Measurements from ENCODE around the gene RPRD1B.
"Not testable (repeated sequence)": the region's sequence is repeated elsewhere in the genome, so short reads cannot be mapped to it uniquely, and the experiment has no call there.

The RPRD1B gene

DNA sequence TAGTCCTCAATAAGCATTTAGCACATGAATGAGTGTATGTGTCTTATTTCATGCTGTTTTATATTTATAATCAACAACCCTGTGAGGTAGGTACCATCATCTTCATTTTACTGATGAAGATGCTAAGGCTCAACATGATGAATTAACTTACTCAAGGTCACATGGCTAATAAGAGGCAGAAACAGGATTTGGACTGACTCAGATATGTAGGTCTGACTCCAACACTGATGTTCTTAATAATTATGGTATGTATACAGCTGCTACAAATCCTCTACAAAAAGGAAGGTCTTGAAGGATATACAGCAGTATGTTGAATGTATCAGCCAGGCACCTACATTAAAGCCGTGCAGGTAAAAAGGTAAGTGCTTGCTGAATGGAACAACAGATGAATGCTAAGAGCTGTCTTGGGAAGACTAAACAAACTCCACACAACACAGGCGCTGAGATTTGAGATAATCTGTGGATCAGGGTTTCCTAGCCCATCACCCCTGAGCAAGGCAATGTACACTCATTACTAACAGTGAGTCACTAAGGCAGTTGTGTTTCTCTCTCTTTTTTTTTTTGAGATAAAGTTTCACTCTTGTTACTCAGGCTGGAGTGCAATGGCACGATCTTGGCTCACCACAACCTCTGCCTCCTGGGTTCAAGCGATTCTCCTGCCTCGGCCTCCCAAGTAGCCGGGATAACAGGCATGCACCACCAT lies 32.2 kb upstream of the RPRD1B start:
- DNase-seq (ENCODE audit: low read depth in 1 of 2, low spot score in 1 of 2): no peak

- DNase-seq (ENCODE audit: low read depth in 1 of 2, low spot score in 1 of 2): no peak
Observed at GRCh38 chr20:38001981-38002380, 31.6 kb upstream of the RPRD1B start.

DNA sequence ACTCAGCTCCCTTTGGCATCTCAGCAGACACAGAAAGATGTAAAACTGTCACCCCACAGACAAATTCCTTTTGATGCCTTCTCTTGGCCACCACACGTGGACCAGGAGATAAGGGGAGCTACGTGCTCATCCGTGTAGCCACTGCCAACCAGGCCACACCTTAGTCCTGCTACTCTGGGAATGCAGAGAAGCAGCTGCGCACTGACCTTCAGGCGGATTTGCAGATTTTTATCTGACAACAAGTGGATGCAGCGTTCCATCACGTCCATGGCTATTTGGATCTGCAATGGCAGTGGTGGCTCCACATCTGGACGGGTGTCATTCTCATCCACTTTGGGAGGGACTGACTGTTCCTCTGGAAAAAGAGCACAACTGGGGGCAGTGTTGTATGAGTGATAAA lies 31.1 kb upstream of the RPRD1B start:
- DNase-seq (ENCODE audit: low read depth in 1 of 2, low spot score in 1 of 2): no peak

GRCh38 chr20:38004416-38004815 lies 29.1 kb upstream of the RPRD1B start:
- DNase-seq (ENCODE audit: low read depth in 1 of 2, low spot score in 1 of 2): no peak

- no peak for DNase-seq (ENCODE audit: low read depth in 1 of 2, low spot score in 1 of 2)
Observed at GRCh38 chr20:38005903-38006302, 27.6 kb upstream of the RPRD1B start.

DNA sequence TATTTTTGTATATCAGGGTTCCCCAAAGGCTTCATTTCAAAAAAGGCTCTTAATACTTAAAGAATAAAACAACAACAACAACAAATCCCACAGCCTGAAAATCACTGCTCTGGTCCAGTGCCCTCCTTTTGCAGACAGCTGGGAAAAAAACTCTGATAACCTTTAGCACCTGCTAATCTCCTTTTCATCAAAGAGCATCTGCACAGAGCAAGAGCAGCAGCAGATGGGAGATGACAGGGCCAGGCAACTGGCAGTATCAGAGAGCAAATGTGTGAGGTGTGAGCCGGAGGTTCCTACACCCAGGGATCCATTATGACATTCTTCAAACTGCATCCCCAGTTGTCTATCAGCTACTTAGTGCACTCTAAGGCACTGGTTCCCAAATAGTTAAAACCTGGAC lies 26.0 kb upstream of the RPRD1B start:
- no peak for DNase-seq (ENCODE audit: low read depth in 1 of 2, low spot score in 1 of 2)

DNA sequence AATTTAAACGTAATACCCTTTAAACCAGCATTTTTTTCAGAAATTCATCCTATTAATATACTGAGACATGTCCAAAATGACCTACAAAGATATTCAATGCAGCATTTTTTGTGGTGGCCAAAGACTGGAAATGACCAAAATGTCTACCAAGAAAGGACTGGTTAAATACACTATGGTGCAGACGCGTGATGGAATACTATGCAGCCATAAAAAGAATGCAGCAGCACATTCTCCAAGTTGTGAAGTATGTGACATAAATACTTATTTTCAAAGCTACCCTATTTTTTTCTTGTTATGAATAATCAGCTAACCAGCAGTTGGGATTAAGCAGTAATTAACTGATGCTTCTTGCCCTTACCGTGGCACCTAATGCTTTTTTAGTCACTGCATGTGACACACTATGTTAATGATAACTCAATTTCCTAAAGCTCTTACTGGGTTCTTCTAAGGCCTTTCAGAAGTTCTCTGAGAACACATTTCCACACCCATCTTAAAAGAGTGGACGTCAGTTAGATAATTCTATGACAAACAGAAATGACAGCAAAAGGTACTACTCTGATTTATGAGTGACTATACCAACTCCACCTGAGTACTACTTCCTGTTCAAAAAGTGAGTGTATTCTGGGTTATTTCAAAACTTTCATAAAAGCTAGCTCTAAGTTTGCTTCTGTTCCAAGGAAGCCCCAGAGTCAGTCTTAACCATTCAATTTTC lies 25.2 kb upstream of the RPRD1B start:
- no peak for DNase-seq (ENCODE audit: low read depth in 1 of 2, low spot score in 1 of 2)

- DNase-seq (ENCODE audit: low read depth in 1 of 2, low spot score in 1 of 2): not testable (repeated sequence)
Observed at GRCh38 chr20:38009416-38009815, 24.1 kb upstream of the RPRD1B start.

- no peak for DNase-seq (ENCODE audit: low read depth in 1 of 2, low spot score in 1 of 2)
Observed at GRCh38 chr20:38011696-38012095, 21.9 kb upstream of the RPRD1B start.

- DNase-seq (ENCODE audit: low read depth in 1 of 2, low spot score in 1 of 2): no peak
Observed at GRCh38 chr20:38012332-38012731, 21.2 kb upstream of the RPRD1B start.

- no peak for DNase-seq (ENCODE audit: low read depth in 1 of 2, low spot score in 1 of 2)
Observed at GRCh38 chr20:38013887-38014286, 19.7 kb upstream of the RPRD1B start.

DNA sequence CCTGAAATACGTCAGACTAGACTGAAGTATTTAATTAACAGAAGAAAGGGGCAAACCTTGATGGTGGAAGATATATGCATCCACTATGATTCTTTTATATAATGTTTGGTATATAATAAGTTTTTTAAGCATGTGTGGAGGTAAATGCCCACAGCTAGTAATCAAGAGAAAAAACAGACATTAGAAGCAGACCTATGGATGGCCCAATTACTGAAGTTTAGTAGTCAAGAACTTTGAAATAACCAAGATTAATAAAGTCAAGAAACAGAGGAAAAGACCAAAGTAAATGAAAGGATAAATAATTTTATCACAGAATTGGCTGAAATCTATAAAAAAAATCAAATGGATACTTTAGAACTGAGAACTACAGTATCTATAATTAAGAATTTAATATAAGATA lies 15.6 kb upstream of the RPRD1B start:
- no peak for DNase-seq (ENCODE audit: low read depth in 1 of 2, low spot score in 1 of 2)

DNA sequence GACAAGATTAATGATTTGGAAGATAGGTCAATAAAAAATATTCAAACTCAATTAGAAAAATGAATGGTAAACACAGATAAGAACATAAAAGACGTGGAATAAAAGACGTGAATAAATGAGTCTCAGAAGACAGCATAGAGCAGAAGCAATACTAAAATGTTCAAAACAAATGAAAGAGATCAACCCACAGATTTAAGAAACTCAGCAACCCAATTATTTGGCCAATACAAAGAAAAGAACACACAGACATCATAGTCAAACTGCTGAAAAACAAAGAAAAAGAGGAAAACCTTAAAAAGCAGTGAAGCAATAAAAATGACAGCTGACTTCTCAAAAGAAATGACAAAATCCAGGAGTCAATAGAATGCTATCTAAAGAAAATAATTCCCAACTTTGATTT lies 15.2 kb upstream of the RPRD1B start:
- DNase-seq (ENCODE audit: low read depth in 1 of 2, low spot score in 1 of 2): no peak

GRCh38 chr20:38021087-38021772 lies 12.3 kb upstream of the RPRD1B start:
- DNase-seq (ENCODE audit: low read depth in 1 of 2, low spot score in 1 of 2): no peak

DNA sequence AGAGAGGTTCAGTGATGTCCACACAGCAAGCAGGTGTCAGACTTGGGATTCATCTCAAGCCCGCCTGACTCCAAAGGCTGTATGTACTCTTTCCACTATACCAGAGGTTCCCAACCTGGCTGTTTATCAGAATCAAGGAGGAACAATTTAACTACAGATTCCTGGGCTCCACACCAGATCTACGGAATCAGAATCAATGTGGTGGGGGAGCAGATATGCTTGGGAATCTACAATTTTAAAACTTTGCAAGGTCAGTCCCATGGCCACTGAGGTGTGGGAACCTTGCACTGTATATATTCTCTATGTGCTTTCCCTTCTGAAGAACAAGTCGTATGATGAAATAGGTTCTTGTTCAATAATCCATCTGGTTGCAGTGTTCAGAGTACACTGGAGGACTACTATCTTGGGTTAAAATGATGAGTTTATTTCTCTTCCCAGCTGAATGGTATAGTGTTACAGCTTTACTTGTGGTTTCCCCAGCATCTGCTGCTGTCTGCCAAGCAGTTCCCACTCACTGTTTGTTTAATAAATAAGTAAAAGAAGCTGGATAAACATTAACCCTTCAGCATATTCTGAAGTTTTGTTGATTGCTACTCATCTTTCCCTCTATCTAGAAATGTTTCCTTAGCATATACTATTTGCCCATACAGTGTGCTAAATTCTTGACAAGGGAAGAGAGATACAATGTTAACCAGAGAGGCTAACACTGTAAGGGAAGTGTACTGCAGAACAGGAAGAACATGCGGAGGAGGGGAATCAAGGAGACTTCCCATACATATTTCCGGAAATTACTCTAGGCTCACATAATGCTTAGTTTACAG lies 10.2 kb upstream of the RPRD1B start:
- no peak for DNase-seq (ENCODE audit: low read depth in 1 of 2, low spot score in 1 of 2)

- no peak for DNase-seq (ENCODE audit: low read depth in 1 of 2, low spot score in 1 of 2)
Observed at GRCh38 chr20:38024496-38024895, 9.1 kb upstream of the RPRD1B start.

DNA sequence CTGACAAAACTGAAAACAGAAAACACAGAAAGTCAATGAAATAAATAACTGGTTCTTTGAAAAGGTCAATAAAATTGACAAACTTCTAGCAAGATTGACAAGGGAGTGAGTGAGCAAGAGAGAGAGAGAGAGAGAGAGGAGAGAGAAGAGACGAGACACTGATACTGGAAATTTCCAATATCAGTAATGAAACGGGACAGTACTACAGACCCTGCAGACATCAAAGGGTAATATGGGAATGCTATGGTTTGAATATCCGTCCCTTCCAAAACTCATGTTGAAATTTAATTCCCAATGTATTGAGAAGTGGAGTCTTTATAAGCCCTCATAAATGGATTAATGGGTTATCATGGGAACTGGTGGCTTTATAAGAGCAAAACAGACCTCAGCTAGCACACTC lies 4.1 kb upstream of the RPRD1B start:
- DNase-seq (ENCODE audit: low read depth in 1 of 2, low spot score in 1 of 2): no peak

GRCh38 chr20:38031957-38032356 lies 1.6 kb upstream of the RPRD1B start:
- DNase-seq (ENCODE audit: low read depth in 1 of 2, low spot score in 1 of 2): no peak

DNA sequence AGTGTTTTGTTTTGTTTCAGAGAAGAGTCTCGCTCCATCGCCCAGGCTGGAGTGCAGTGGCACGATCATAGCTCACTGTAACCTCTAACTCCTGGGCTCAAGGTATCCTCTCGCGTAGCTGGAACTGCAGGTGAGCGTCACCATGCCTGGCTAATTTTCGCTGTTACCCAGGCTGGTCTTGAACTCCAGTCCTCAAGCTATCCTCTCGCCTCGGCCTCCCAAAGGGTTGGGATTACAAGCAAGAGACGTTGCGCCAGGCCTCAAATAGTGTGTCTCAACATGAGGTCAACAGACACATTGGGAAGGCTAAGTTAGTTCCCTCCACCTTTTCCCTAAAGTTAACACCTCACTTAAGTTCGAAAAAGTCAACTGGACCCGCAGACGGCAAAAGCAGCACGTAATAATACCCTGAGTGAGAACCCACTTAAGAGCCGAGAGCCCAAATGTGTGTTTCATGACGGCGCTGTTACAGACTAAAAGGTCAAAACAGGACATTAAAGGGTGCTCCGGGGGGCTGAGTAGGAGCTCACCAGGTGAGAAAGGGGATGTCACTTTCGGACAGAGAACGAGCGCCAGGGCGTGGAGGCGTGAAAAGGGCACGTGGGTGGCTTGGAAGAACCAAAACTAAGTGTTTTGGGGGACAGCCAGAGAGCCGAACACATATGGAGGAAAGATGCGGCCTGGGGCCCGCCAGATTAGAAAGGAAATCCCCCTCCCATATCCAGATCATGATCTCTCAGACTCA lies 789 bp upstream of the RPRD1B start:
- peak in 1 of 2 donors; percentile 19 for DNase-seq (ENCODE audit: low read depth in 1 of 2, low spot score in 1 of 2)

DNA sequence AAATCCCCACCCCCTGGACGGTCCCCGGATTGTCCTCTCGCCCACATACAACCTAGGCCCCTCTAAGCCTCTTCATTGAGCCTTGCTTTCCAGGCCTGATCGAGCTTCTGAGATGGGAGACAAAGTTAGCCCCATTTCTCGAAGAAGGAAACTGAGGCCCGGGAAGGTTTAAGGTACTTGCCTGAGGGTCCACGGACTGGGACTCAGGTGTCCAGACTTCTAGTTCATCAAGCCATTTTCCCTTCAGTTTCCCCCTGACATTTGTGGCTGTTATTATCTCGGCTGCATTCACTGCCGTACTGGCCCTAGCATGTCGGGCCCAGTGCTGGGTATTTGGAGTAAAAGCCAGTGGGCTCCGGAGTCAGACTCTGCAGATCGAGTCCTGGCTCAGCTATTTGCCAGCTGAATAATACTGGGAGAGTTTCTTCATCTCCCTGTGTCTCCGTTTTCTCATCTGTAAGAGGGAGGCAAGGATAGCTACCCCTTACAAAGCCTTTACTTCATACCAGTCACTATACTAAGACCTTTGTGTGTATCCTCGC lies 633 bp downstream of the RPRD1B start:
- no peak for DNase-seq (ENCODE audit: low read depth in 1 of 2, low spot score in 1 of 2)

All from activated T-helper 1 cell treated with anti-CD3 and anti-CD28 coated beads, Interleukin-2, amount 50 U/mL, for 16 hours (primary cell).